Uterine smooth muscle cell (primary cell): ENCODE measurements around the gene HDC. TPM values are rescaled to one million over a fixed set of nuclear protein-coding genes. Genes with fewer than 3 reads are reported as not detected.

Experiments
- total RNA-seq: library from RNA; depleted of rRNA; stranded (reverse); fragments of >200 nt; gene quantifications from 2 replicates; pipeline ENCODE4 v1.2.3, GENCODE V29; 2014

HDC gene, protein sequence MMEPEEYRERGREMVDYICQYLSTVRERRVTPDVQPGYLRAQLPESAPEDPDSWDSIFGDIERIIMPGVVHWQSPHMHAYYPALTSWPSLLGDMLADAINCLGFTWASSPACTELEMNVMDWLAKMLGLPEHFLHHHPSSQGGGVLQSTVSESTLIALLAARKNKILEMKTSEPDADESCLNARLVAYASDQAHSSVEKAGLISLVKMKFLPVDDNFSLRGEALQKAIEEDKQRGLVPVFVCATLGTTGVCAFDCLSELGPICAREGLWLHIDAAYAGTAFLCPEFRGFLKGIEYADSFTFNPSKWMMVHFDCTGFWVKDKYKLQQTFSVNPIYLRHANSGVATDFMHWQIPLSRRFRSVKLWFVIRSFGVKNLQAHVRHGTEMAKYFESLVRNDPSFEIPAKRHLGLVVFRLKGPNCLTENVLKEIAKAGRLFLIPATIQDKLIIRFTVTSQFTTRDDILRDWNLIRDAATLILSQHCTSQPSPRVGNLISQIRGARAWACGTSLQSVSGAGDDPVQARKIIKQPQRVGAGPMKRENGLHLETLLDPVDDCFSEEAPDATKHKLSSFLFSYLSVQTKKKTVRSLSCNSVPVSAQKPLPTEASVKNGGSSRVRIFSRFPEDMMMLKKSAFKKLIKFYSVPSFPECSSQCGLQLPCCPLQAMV
- 0.11 TPM in 1 of 2 replicates, not detected in the other for total RNA-seq

DNA sequence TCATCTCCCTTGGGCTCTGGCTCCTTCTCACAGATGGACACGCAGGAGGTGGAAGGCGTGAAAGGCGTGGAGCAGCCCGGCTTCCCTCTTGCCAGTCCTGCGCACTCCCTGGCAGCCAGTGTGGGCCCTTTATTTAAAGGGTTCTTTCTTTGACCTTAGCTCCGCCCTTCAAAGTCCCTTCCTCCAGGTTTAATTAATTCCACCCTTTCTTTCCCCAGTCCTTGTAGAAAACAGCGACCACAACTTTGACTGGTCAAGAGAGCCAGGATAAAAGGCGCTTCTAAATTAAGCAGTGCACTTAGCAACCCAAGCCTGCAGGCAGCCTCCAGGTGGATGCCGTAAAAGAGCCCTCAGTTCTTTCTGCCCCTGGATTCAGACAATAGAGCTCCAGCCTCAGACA is at the start of gene HDC:
HDC (minus strand) TSS at position 107 of the 400 bp plus-strand sequence; CDS start at position 4, 103 bp downstream.

Other genes starting within 250 kb of the HDC start
- 2.1 and 9.9 TPM in 2 replicates for gene ATP8B4, start 146.5 kb downstream of the HDC start, total RNA-seq
- 0.22 and 0.50 TPM in 2 replicates for gene SLC27A2, start 83.5 kb downstream of the HDC start, total RNA-seq
- 53.9 and 66.5 TPM in 2 replicates for gene GABPB1, start 89.5 kb upstream of the HDC start, total RNA-seq
- gene USP8, start 158.7 kb upstream of the HDC start, total RNA-seq: 56.9 and 57.0 TPM in 2 replicates